Mesendoderm (in vitro differentiated cells): ENCODE measurements around the gene COPE.

Experiments used
- DNase-seq: peaks from one replicate; pipeline ENCODE4 v3.0.0; 2013
- H2AK5ac ChIP-seq: 2 replicates; pipeline ENCODE4 v1.6.1; 2013; ENCODE audit warnings: low read length, inconsistent platforms
- H2BK120ac ChIP-seq: 2 replicates; pipeline ENCODE4 v1.6.1; 2013; ENCODE audit warnings: low read depth, mild to moderate bottlenecking, low read length, moderate library complexity, mixed read lengths
- H2BK15ac ChIP-seq: replicated peaks from 2 replicates; pipeline ENCODE4 v1.6.1; 2013; ENCODE audit warnings: low read depth, mild to moderate bottlenecking, moderate library complexity
- H2BK5ac ChIP-seq: 2 replicates; pipeline ENCODE4 v1.6.1; 2013; ENCODE audit warnings: low read length, inconsistent platforms
- H3K18ac ChIP-seq: 2 replicates; pipeline ENCODE4 v1.6.1; 2013; ENCODE audit warnings: mild to moderate bottlenecking, low read length, mixed read lengths
- H3K23ac ChIP-seq: one replicate; pipeline ENCODE4 v1.6.1; 2013; ENCODE audit warnings: low read length
- H3K27ac ChIP-seq: 2 replicates; pipeline ENCODE4 v1.5.1; 2013; ENCODE audit warnings: low read depth, mild to moderate bottlenecking, inconsistent platforms, low read length, moderate library complexity
- H3K27me3 ChIP-seq: 2 replicates; pipeline ENCODE4 v1.6.1; 2013; ENCODE audit warnings: low read length, control low read depth, mild to moderate bottlenecking, inconsistent platforms; ENCODE audit not compliant: insufficient read depth, poor library complexity
- H3K36me3 ChIP-seq: 2 replicates; pipeline ENCODE4 v1.6.1; 2013; ENCODE audit warnings: low read length, inconsistent platforms; ENCODE audit not compliant: control insufficient read depth, insufficient read depth
- H3K4ac ChIP-seq: one replicate; pipeline ENCODE4 v1.6.1; 2013; ENCODE audit warnings: low read depth, mild to moderate bottlenecking, low read length, moderate library complexity
- H3K4me1 ChIP-seq: 2 replicates; pipeline ENCODE4 v1.6.1; 2013; ENCODE audit warnings: low read depth, low read length, inconsistent platforms; ENCODE audit not compliant: control insufficient read depth
- H3K4me2 ChIP-seq: 2 replicates; pipeline ENCODE4 v1.6.1; 2013; ENCODE audit warnings: low read length
- H3K4me3 ChIP-seq: 2 replicates; pipeline ENCODE4 v1.5.1; 2013; ENCODE audit warnings: mild to moderate bottlenecking, low read length
- H3K56ac ChIP-seq: one replicate; pipeline ENCODE4 v1.6.1; 2013; ENCODE audit warnings: low read length
- H3K79me1 ChIP-seq: 2 replicates; pipeline ENCODE4 v1.6.1; 2013; ENCODE audit warnings: low read length, inconsistent platforms
- H3K79me2 ChIP-seq: 2 replicates; pipeline ENCODE4 v1.6.1; 2013; ENCODE audit warnings: mild to moderate bottlenecking, low read length; ENCODE audit not compliant: control insufficient read depth, insufficient read depth
- H3K9ac ChIP-seq: 2 replicates; pipeline ENCODE4 v1.6.1; 2013; ENCODE audit warnings: low read length, inconsistent platforms
- H4K5ac ChIP-seq: one replicate; pipeline ENCODE4 v1.6.1; 2013; ENCODE audit warnings: low read length
- H4K8ac ChIP-seq: one replicate; pipeline ENCODE4 v1.6.1; 2013; ENCODE audit warnings: low read depth, mild to moderate bottlenecking, control low read depth, low read length, moderate library complexity
- WGBS: extraction: QIAGEN DNeasy Blood & Tissue Kit; methylation state at CpG from one replicate; pipeline ENCODE4 v1.1.7; 2013; ENCODE audit warnings: low lambda C conversion rate, missing lambda C conversion rate; ENCODE audit not compliant: insufficient coverage; ENCODE audit errors: extremely low coverage; 5-methylcytosine and 5-hydroxymethylcytosine counted together

COPE gene

DNA sequence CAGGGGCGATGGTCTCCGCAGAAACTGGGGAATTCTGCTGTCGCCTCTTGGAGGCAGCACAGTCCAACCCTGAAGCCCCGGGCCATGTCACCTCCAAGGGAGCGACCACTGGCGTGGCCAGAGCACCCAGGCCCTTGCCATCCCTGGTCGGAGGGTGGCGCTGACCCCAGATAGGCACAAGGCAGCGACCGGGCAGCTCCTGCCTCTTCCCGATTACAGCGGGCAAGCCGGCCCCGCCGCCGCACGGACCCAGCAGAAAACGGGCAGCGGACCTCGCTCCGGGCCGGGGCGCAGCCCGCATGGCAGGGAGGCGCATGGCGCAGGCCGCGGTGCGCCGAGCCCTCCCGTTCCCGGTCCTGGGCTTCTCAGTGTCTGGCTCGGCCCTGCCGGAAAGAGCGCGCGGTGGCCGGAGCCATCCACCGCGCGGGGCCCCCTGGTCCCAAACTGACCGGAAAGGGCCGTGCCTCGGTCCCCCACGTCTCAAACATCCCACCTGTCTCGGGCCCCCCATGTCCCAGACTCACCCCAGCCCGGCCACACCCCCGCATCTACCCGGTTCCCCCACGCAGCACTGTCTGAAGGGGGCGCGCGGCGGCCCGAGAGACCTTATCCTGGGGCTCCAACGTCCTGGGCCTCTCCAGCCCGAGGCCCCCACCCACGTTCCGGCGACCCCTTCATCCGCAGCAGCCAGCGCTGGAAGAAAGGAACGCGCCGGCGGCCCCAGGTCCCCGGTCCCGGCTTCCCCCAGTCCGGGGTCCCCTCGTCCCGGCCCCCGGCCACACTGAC lies 24.0 kb downstream of the COPE start:
- Histone ChIP-seq H3K4ac (no peak overlapping the region), H3K36me3 (peaks cover 2% of the 10 kb centered on the region), H3K27me3 (no peaks in the 10 kb centered on the region), H3K4me3 (peak overlapping the region; percentile 19), H3K4me2 (peak overlapping the region; percentile 64), H4K5ac (no peak overlapping the region), H3K4me1 (no peaks in the 10 kb centered on the region), H3K79me2 (no peaks in the 10 kb centered on the region), H3K56ac (peak overlapping the region; percentile 80), H3K27ac (no peak overlapping the region), H3K23ac (peak overlapping the region; percentile 45), H3K18ac (peak overlapping the region; percentile 6), H3K9ac (peak overlapping the region; percentile 76), H2AK5ac (no peak overlapping the region), H2BK120ac (no peak overlapping the region), H4K8ac (no peak overlapping the region), H2BK5ac (no peak overlapping the region), H3K79me1 (no peaks in the 10 kb centered on the region), H2BK15ac (no peak overlapping the region)
- peak; percentile 81 for DNase-seq
- WGBS, result no CpG with 5 or more reads among the region's 72 CpGs

DNA sequence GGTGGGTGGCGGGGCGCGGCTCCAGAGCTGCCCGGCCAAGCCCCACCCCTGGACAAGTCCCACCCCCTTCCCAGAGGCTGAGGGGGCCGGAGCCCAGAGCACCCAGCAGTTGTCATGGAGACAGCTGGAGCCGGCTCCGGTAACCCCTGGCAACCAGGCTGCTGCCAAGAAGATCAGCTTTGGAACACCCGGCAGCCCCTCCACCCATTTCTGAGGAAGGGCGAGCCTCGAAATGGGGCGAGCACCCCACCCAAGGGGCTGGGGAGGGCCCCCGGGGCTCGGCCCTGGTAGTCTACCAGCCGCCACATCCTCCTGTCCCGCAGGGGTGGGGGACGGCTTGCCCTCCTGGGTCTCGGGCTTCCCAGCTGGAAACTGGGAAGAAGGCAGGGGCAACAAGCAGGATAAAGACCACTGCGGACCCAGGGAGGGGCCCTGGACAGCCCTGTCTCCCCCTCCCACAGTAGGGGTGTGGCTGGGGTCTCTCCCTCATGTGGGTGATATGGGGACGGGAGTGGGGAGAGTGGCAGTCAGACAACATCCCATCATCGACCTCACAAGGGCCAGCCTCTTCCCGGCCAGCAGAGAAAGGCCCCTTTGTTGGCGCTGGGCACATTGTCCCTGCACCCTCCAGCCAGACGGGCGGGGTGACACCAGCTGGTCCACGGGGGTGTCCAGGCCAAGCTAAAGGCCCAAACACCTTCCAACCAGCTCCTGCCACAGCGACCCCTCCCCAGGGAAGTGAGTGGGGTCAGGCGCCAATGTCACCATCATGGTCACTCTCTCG lies 24.7 kb downstream of the COPE start:
- H3K36me3 ChIP-seq, result no peaks in the 10 kb centered on the region
- no peak overlapping the region for H2BK5ac ChIP-seq
- H2BK120ac ChIP-seq, result no peak overlapping the region
- no peak overlapping the region for H4K8ac ChIP-seq
- no peak overlapping the region for H3K4me3 ChIP-seq
- H3K56ac ChIP-seq, result peak overlapping the region; percentile 34
- WGBS, result no CpG with 5 or more reads among the region's 28 CpGs
- H3K79me1 ChIP-seq, result no peaks in the 10 kb centered on the region
- peak overlapping the region; percentile 27 for H3K4me2 ChIP-seq
- no peak overlapping the region for H3K4ac ChIP-seq
- H3K27ac ChIP-seq, result no peak overlapping the region
- no peak overlapping the region for H3K18ac ChIP-seq
- no peak overlapping the region for H2AK5ac ChIP-seq
- H2BK15ac ChIP-seq, result no peak overlapping the region
- H3K9ac ChIP-seq, result peak overlapping the region; percentile 29
- no peaks in the 10 kb centered on the region for H3K79me2 ChIP-seq
- H3K4me1 ChIP-seq, result no peaks in the 10 kb centered on the region
- peak; percentile 62 for DNase-seq
- no peak overlapping the region for H4K5ac ChIP-seq
- no peak overlapping the region for H3K23ac ChIP-seq
- H3K27me3 ChIP-seq, result no peaks in the 10 kb centered on the region

DNA sequence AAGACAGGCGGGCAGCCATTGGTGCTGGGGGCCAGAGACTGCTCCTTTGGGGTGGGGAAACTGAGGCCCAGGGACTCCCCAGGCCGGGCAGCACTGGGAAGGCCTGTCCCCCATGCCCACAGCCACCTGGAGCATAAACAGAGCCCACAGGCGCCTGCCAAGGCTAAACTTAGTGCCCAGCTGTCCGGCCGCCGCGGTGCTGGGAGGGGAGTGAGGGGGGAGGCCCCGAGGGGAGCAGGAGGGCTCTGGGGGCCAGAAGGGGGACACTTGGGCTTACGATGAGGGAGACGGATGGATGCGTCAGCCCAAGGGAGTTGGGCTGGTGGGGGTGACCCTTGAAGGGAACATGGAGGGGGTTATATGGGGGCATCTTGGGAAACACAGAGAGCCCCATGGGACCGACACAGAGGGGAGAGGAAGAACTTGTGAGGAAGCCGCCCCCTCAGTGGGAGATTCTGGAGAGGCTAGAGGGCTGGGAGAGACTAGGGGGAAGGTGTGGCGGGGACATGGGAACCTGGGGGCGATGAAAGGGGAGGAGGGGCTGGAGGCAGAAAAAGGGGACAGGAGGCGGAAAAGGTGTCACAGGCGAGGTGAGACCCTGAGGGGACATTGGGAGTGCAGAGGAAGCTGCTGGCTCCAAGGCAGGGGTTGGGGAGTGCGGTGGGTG lies 25.5 kb downstream of the COPE start:
- Histone ChIP-seq H3K4me2 (no peak overlapping the region), H3K18ac (no peak overlapping the region), H4K8ac (no peak overlapping the region), H2BK15ac (no peak overlapping the region), H2BK5ac (no peak overlapping the region), H4K5ac (no peak overlapping the region), H3K4ac (no peak overlapping the region), H3K27ac (no peak overlapping the region), H3K79me1 (no peaks in the 10 kb centered on the region), H2AK5ac (no peak overlapping the region), H3K79me2 (no peaks in the 10 kb centered on the region), H3K4me1 (no peaks in the 10 kb centered on the region), H3K27me3 (no peaks in the 10 kb centered on the region), H3K9ac (no peak overlapping the region), H3K56ac (no peak overlapping the region), H3K4me3 (no peak overlapping the region), H2BK120ac (no peak overlapping the region), H3K36me3 (no peaks in the 10 kb centered on the region), H3K23ac (no peak overlapping the region)
- no CpG with 5 or more reads among the region's 18 CpGs for WGBS
- no peak for DNase-seq

DNA sequence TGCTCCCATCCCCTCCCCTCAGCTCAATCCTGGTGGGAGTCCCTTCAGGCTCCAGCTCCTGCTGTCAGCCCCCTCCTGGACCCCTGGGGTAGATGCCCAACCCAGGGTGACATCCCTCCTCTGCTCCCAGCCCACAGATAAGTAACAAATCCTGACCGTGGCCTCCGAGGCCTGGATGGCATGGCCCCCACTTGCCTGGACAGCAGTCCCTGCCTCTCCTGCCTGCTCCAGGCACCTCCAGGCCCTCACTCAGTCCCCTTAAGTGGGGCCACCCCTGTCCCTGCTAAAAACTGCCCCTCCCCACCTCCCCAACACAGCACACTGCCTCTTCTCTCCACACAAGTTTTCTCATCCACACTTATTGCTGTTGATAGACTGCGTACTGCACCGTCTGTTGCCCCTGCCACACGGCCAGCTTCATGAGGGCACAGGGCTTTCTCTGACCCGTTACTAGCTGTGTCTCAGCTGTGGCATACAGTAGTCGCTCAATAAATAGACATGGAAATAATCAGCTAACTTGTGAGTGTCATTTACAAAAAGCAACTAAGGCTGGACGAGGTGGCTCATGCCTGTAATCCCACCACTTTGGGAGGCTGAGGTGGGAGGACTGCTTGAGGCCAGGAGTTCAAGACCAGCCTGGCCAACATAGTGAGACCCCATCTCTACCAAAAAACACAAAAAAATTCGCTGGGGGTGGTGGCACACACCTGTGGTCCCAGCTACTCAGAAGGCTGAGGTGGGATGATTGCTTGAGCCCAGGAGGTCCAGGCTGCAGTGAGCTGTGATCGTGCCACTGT lies 29.0 kb downstream of the COPE start:
- WGBS, result no CpG with 5 or more reads among the region's 10 CpGs
- Histone ChIP-seq H3K23ac (no peak overlapping the region), H4K5ac (no peak overlapping the region), H3K27me3 (no peaks in the 10 kb centered on the region), H4K8ac (no peak overlapping the region), H3K79me1 (no peaks in the 10 kb centered on the region), H3K79me2 (no peaks in the 10 kb centered on the region), H3K18ac (no peak overlapping the region), H2BK5ac (no peak overlapping the region), H2BK15ac (no peak overlapping the region), H3K56ac (no peak overlapping the region), H3K4me3 (no peak overlapping the region), H2BK120ac (no peak overlapping the region), H2AK5ac (no peak overlapping the region), H3K4me1 (no peaks in the 10 kb centered on the region), H3K9ac (no peak overlapping the region), H3K4ac (no peak overlapping the region), H3K27ac (no peak overlapping the region), H3K4me2 (no peak overlapping the region), H3K36me3 (no peaks in the 10 kb centered on the region)
- no peak for DNase-seq

DNA sequence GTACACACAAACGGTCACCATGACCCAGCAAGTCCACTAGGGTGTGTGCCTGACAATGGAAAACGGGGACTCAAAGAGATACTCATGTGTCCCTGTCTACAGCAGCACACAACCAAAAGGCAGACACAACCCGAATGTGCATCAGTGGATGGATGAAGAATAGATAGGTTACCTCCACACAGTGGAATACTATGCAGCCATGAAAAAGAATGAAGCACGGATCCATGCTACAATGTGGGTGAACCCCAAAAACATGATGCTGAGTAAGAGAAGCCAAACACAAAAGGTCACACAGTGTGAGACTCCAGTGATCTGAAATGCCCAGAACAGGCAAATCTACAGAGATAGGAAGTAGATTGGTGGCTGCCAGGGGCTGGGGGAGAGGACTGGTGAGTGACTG lies 32.2 kb downstream of the COPE start:
- Histone ChIP-seq H2BK15ac (no peak overlapping the region), H3K4me3 (no peak overlapping the region), H3K4me2 (no peak overlapping the region), H3K27me3 (no peaks in the 10 kb centered on the region), H4K8ac (no peak overlapping the region), H3K18ac (no peak overlapping the region), H3K79me2 (no peaks in the 10 kb centered on the region), H4K5ac (no peak overlapping the region), H3K9ac (no peak overlapping the region), H3K23ac (no peak overlapping the region), H3K36me3 (no peaks in the 10 kb centered on the region), H2BK120ac (no peak overlapping the region), H3K4ac (no peak overlapping the region), H3K79me1 (no peaks in the 10 kb centered on the region), H3K27ac (no peak overlapping the region), H2AK5ac (no peak overlapping the region), H3K4me1 (no peaks in the 10 kb centered on the region), H3K56ac (no peak overlapping the region), H2BK5ac (no peak overlapping the region)
- no CpG with 5 or more reads among the region's 4 CpGs for WGBS
- no peak for DNase-seq
